HEK293 (cell line): ENCODE measurements around the gene DNAJC5.

Source experiments
- ATF2 ChIP-seq: fragments of 450-650 bp; formaldehyde crosslinking; IDR thresholded peaks from 2 replicates; pipeline ENCODE4 v1.5.1; 2016; ENCODE audit warnings: missing biosample characterization, missing genetic modification characterization, low read depth
- PATZ1 ChIP-seq: fragments of 450-650 bp; formaldehyde crosslinking; IDR thresholded peaks from 2 replicates; pipeline ENCODE4 v1.5.1; 2016; ENCODE audit warnings: missing biosample characterization, missing genetic modification characterization
- SETDB1 ChIP-seq: IDR thresholded peaks from one replicate; pipeline ENCODE4 v1.6.1; 2017; ENCODE audit warnings: mild to moderate bottlenecking, low read length, moderate library complexity, mixed read lengths; ENCODE audit not compliant: insufficient read length
- TCF7L2 ChIP-seq: IDR thresholded peaks from 2 replicates; pipeline ENCODE4 v1.6.1; 2011; ENCODE audit warnings: low read depth, mild to moderate bottlenecking, inconsistent platforms, low read length, moderate library complexity, borderline replicate concordance
- ZNF133 ChIP-seq: fragments of 450-650 bp; formaldehyde crosslinking; IDR thresholded peaks from 2 replicates; pipeline ENCODE4 v1.5.1; 2016; ENCODE audit warnings: missing biosample characterization, missing genetic modification characterization
- ZNF23 ChIP-seq: fragments of 450-650 bp; formaldehyde crosslinking; IDR thresholded peaks from 2 replicates; pipeline ENCODE4 v1.5.1; 2016; ENCODE audit warnings: missing biosample characterization, missing genetic modification characterization, borderline replicate concordance
- ZNF274 ChIP-seq, 2 experiments: fragments of 200-500 bp in 1 of 2; fragments of 450-650 bp in 1 of 2; sonication (Bioruptor generic) in 1 of 2; formaldehyde crosslinking in 1 of 2; IDR thresholded peaks; 2 replicates each; pipeline versions ENCODE4 v1.5.1 to v1.6.1; 2014 to 2016; ENCODE audit warnings: borderline replicate concordance in 1 of 2, inconsistent platforms in 1 of 2, low read length in 1 of 2, missing biosample characterization in 1 of 2, missing genetic modification characterization in 1 of 2
- ZNF394 ChIP-seq: fragments of 450-650 bp; formaldehyde crosslinking; IDR thresholded peaks from 2 replicates; pipeline ENCODE4 v1.5.1; 2016; ENCODE audit warnings: missing biosample characterization, missing genetic modification characterization, mild to moderate bottlenecking, moderate library complexity, borderline replicate concordance
- ZNF639 ChIP-seq: fragments of 450-650 bp; formaldehyde crosslinking; IDR thresholded peaks from 2 replicates; pipeline ENCODE4 v1.5.1; 2016; ENCODE audit warnings: missing biosample characterization, missing genetic modification characterization
- ZNF677 ChIP-seq: fragments of 450-650 bp; IDR thresholded peaks from 2 replicates; pipeline ENCODE4 v1.5.0; 2018; ENCODE audit warnings: missing biosample characterization, mild to moderate bottlenecking, missing genetic modification characterization, moderate library complexity
- TF ChIP-seq, protein P1 (sequence below): fragments of 450-650 bp; formaldehyde crosslinking; IDR thresholded peaks from 2 replicates; pipeline ENCODE4 v1.5.1; 2016; ENCODE audit warnings: missing biosample characterization, missing genetic modification characterization
- TF ChIP-seq, protein P2 (sequence below): fragments of 450-650 bp; formaldehyde crosslinking; IDR thresholded peaks from 2 replicates; pipeline ENCODE4 v1.5.1; 2016; ENCODE audit warnings: missing biosample characterization, missing genetic modification characterization

GRCh38 chr20:63861365-63861934, 33.5 kb upstream of the DNAJC5 start, which contains the start of gene ABHD16B:
- TF ChIP-seq ZNF677 (tag by site-specific recombination) (no peak), ZNF394 (tag by site-specific recombination) (no peak), SETDB1 (no peak), TCF7L2 (no peak), ATF2 (no peak), ZNF639 (tag by site-specific recombination) (no peak), ZNF133 (no peak), ZNF23 (tag by site-specific recombination) (no peak), PATZ1 (tag by site-specific recombination) (no peak), ZNF274 (IDR thresholded peaks at IDR 0.05; ENCODE audit: low read length) (no peak), ZNF274 (tag by site-specific recombination; IDR thresholded peaks at IDR 0.05; ENCODE audit: borderline replicate concordance) (no peak)
- TF ChIP-seq, protein P1, sequence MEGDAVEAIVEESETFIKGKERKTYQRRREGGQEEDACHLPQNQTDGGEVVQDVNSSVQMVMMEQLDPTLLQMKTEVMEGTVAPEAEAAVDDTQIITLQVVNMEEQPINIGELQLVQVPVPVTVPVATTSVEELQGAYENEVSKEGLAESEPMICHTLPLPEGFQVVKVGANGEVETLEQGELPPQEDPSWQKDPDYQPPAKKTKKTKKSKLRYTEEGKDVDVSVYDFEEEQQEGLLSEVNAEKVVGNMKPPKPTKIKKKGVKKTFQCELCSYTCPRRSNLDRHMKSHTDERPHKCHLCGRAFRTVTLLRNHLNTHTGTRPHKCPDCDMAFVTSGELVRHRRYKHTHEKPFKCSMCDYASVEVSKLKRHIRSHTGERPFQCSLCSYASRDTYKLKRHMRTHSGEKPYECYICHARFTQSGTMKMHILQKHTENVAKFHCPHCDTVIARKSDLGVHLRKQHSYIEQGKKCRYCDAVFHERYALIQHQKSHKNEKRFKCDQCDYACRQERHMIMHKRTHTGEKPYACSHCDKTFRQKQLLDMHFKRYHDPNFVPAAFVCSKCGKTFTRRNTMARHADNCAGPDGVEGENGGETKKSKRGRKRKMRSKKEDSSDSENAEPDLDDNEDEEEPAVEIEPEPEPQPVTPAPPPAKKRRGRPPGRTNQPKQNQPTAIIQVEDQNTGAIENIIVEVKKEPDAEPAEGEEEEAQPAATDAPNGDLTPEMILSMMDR (tag by site-specific recombination): no peak
- TF ChIP-seq, protein P2, sequence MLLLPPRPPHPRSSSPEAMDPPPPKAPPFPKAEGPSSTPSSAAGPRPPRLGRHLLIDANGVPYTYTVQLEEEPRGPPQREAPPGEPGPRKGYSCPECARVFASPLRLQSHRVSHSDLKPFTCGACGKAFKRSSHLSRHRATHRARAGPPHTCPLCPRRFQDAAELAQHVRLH: no peak
